Fibroblast of skin of scalp (primary cell): ENCODE results near the gene RNLS.
"Not testable (repeated sequence)": the region's sequence is repeated elsewhere in the genome, so short reads cannot be mapped to it uniquely, and the experiment has no call there.

Experiments used
- DNase-seq: peaks from one replicate; pipeline ENCODE4 v3.0.0-alpha.2; 2013

Gene RNLS

DNA sequence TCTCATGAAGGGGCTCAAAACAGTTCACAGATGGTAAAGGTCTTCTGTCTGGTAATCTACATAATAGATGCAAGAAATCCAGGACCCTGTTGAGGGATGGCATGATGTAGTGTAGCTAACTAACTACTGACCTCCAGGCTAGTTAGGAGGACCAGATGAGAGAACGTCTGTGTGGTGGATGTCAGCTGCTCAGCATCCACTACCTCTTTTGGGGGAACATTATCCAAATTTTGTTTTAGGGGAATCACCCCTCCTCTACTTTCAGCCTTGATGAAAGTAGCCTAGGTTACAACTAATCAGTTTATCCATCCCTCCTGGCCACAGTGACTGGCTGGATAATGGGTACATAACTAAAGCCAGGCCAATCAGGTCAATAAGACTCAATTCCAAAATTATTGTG lies 246.0 kb downstream of the RNLS start:
- DNase-seq: no peak

DNA sequence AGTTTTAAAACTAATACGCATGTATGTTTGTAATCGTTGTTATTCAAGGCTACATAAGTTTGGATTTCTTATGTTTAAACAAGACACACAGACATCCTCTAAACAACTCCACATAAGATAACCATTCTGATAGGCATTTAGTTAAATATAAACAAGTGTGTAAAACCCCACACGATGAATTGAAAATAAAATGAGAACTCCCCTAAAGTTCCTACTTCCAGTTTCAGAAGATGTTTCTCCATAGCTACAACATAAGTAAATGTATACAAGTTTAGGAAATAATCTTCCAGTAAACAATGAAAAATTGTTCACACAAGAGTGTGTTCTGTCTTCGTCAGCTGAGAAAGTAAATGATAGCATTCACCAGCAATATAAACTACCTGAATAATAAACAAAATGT lies 246.8 kb downstream of the RNLS start:
- no peak for DNase-seq

- DNase-seq: no peak
These were observed 249.9 kb downstream of the RNLS start for GRCh38 chr10:88333248-88333630.

- DNase-seq: no peak
These were observed 250.4 kb downstream of the RNLS start for GRCh38 chr10:88332503-88333247.

GRCh38 chr10:88330174-88330573 lies 252.9 kb downstream of the RNLS start:
- DNase-seq: no peak

- no peak for DNase-seq
These were observed 260.6 kb downstream of the RNLS start for GRCh38 chr10:88322324-88323063.

- no peak for DNase-seq
These were observed 263.1 kb downstream of the RNLS start for GRCh38 chr10:88319960-88320517.

- no peak for DNase-seq
These were observed 264.3 kb downstream of the RNLS start for GRCh38 chr10:88318803-88319202.

DNA sequence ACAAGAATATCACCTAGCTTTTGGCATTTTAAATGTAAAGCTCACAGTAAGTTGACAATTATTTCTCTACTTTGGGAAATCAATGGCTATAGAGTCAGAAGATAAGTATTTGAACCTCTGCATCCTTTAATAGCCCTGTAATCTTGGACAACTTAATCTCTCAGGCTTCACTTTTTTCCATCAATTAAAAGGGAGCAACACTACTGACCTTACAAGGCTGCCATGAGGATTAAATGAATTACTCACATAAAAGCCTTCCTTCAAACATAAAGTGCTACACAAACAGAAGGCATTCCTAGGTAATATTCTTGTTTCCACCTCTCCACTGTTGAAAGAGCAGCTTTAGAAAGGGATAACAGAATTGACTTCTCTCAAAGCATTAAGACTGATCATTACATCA lies 266.0 kb downstream of the RNLS start:
- DNase-seq: no peak

DNA sequence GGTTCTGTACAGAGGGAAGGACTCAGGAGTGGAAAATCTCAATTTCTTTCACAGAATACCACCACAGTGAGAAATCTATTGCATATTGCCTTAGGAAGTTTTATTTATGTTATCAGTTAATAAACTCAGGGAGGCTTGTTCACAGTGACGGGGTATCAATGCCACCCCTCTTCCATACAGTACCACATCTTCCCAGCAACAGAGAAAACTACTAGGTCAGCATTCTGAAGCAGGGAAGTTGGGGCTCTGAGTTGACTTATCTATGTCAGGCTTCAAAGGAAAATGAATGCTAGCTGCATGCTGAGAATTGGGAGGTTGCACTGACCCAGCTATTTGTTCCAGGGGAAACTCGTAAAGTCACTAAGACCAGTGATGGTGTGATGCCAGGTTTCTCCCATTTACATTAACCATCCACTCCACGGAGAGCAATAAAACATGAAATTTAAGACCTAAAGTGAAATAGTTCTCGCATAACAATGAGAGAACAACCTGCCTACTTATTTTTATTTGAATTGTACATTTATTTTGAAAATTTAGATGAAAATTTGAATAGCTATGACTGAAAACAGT lies 266.7 kb downstream of the RNLS start:
- DNase-seq: no peak

DNA sequence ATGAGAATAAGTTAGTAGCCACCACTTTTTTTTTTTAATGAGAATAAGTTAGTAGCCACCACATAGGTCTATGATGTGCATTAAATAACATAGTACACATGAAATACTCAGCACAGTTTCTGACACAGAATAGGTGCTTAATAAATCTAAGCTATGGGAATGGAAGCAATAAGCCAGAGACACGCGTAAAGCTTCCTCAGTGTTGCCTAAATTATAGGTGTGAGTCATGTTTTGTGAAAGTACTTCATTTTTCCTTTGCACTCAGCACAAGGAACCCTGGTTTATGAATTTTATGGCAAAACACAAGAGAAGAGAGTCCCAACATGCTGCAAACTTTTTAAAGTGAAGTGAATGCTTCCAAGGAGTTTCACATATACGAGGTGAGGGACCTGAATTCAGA lies 267.4 kb downstream of the RNLS start:
- DNase-seq: no peak

- no peak for DNase-seq
These were observed 268.8 kb downstream of the RNLS start for GRCh38 chr10:88314362-88314761.

DNA sequence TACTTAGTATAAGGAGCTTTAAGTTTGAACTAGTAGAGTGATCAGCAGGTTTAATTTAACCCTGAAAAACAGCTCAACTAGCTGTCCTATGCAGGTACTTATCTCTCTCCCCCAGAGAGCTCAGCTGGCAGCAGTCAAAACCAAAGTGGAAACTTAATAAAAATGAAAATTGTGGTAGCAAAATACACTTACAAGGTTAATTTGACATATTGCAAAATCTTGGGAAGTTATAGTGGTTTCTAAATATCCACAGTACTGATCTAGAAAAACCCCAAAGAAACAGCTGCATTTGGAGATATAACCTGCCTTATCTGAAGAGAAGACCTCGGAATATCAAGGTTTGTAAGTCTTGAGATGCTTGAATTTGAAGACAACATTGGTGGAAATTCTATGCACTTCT lies 269.2 kb downstream of the RNLS start:
- no peak for DNase-seq

DNA sequence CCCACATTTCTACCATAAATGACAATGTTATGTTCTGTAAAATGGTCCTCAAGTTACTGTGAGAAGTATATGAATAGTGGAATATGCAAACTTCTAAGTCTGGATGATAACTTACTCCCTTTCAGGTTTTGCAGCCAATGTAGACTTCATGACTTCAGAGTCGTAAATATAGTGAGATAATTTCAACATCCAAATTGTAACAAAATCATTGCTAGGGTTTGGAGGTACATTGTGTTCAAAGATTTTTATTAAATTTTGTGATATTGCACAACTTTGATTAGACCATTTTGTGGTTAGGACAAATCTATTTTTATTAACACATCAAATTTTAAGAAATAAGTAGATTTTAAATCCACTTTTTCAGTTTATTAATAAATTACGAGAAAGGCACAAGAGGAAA lies 270.3 kb downstream of the RNLS start:
- DNase-seq: no peak

DNA sequence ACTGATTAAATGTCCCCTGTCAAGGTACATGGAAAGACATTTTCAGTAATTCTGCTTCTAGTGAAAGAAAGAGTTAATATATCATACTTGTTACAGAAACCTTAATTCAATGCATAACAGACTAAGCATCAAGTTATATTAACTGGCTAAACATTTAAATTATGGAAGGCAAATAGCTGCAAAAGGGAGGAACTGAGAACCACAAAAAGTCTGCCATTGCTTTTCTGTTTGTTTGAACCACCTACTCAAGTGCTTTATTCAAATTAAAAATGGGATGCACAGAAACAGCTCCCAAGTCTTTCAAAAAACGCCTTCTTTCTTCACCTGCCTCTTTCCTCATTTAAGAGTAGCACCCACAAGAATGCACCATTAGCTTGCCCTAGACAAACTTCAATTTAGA lies 271.9 kb downstream of the RNLS start:
- DNase-seq: no peak

GRCh38 chr10:88309365-88309764 lies 273.8 kb downstream of the RNLS start:
- DNase-seq: no peak

- not testable (repeated sequence) for DNase-seq
These were observed 274.8 kb downstream of the RNLS start for GRCh38 chr10:88308361-88308760.

GRCh38 chr10:88299787-88300186 lies 283.3 kb downstream of the RNLS start:
- no peak for DNase-seq

DNA sequence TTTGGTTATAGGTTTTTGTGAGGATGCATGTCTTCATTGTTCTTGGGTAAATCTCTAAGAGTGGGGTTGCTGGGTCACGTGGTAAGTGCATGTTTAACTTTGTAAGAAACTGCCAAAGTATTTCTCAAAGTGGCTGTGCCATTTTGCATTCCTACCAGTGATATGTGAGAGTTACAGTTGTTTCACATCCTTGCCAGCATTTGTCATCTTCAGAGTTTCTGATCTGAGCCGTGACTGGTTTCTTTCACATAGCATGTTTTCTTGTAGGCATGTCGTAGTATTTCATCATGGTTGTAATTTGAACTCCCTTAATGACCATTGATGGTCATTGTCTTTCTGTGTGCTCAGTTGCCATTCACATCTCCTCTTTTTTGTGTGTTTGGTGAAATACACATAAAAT lies 286.0 kb downstream of the RNLS start:
- DNase-seq: peak; percentile 32

- DNase-seq: no peak
These were observed 289.4 kb downstream of the RNLS start for GRCh38 chr10:88293651-88294230.

DNA sequence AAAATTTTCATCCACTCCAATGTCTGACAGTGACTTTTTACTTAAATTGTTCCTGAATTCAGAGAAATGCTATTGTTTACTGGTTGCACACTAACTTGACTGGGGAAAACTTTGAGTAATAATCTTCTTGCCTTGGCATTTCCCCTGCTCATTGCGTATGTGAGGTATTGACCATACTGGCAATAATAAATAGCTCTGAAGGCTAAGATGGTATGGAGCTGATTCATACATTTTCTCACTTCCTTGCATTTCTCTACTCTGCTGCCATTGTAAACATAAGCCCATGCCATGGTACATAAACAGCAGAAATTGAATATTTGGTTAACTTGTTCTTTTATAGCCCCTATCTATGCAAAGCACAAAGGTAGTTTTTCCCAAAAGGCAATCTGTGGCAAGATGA lies 290.0 kb downstream of the RNLS start:
- DNase-seq: peak; percentile 49

DNA sequence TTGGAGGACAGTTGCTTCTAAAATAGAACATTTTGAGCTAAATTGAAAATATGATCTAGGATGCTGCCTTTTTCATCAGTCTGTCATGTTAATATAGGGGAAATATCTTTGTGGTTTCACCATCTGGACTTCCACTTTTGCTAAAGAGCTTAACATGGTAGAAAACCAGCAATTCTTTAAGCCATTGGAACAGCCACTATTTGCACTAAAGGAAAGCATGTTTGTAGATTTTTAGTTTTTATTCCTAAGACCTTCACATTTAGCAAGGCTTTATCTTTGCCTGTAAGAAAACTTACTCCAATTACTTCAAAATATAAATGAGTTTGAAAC lies 291.0 kb downstream of the RNLS start:
- no peak for DNase-seq
